ENCODE results near the gene PHRF1.
"Not testable (repeated sequence)": the region's sequence is repeated elsewhere in the genome, so short reads cannot be mapped to it uniquely, and the experiment has no call there.

The PHRF1 gene

GRCh38 chr11:647672-648158 lies 71.4 kb downstream of the PHRF1 start:
- in situ Hi-C loops (cut with MboI; ENCODE audit: low sequenced_read_pairs), result not testable (repeated sequence)

GRCh38 chr11:650482-650881 lies 74.2 kb downstream of the PHRF1 start:
- in situ Hi-C loops (cut with MboI; ENCODE audit: low sequenced_read_pairs), result no loop called here

GRCh38 chr11:653136-653535 lies 76.9 kb downstream of the PHRF1 start:
- in situ Hi-C loops (cut with MboI; ENCODE audit: low sequenced_read_pairs), result not testable (repeated sequence)

GRCh38 chr11:653837-654236 lies 77.6 kb downstream of the PHRF1 start:
- in situ Hi-C loops (cut with MboI; ENCODE audit: low sequenced_read_pairs), result no loop called here

GRCh38 chr11:654444-654843 lies 78.2 kb downstream of the PHRF1 start:
- in situ Hi-C loops (cut with MboI; ENCODE audit: low sequenced_read_pairs), result not testable (repeated sequence)

- in situ Hi-C loops (cut with MboI; ENCODE audit: low sequenced_read_pairs), result no loop called here
Observed at GRCh38 chr11:655036-655726, 78.9 kb downstream of the PHRF1 start.

- in situ Hi-C loops (cut with MboI; ENCODE audit: low sequenced_read_pairs), result no loop called here
Observed at GRCh38 chr11:656426-656825, 80.2 kb downstream of the PHRF1 start.

- in situ Hi-C loops (cut with MboI; ENCODE audit: low sequenced_read_pairs), result no loop called here
Observed at GRCh38 chr11:656866-657265, 80.6 kb downstream of the PHRF1 start.

GRCh38 chr11:657691-658126 lies 81.4 kb downstream of the PHRF1 start:
- in situ Hi-C loops (cut with MboI; ENCODE audit: low sequenced_read_pairs), result no loop called here

GRCh38 chr11:659532-660085 lies 83.3 kb downstream of the PHRF1 start:
- in situ Hi-C loops (cut with MboI; ENCODE audit: low sequenced_read_pairs), result no loop called here

- in situ Hi-C loops (cut with MboI; ENCODE audit: low sequenced_read_pairs), result no loop called here
Observed at GRCh38 chr11:660281-660680, 84.0 kb downstream of the PHRF1 start.

- in situ Hi-C loops (cut with MboI; ENCODE audit: low sequenced_read_pairs), result no loop called here
Observed at GRCh38 chr11:660681-661444, 84.6 kb downstream of the PHRF1 start.
